GM12892 (cell line): Measurements from ENCODE around the gene DNM3.

Experiments used
- DNase-seq: peaks from one replicate; pipeline ENCODE4 v3.0.0; 2011; ENCODE audit not compliant: insufficient read length
- FAIRE-seq: peaks from 2 replicates; lab custom pipeline; 2011; peaks lifted over from hg19 to GRCh38; lab: Jason Lieb, UNC
- POLR2A ChIP-seq: IDR thresholded peaks from 2 replicates; pipeline ENCODE4 v1.6.1; 2011; ENCODE audit warnings: low read depth, low read length, control low read depth
- POLR2AphosphoS5 ChIP-seq: IDR thresholded peaks from 2 replicates; pipeline ENCODE4 v1.6.1; 2011; ENCODE audit warnings: low read depth, low read length, control low read depth
- TAF1 ChIP-seq: IDR thresholded peaks from 2 replicates; pipeline ENCODE4 v1.6.1; 2011; ENCODE audit warnings: low read depth, mild to moderate bottlenecking, control low read depth, low read length, borderline replicate concordance

Gene DNM3

GRCh38 chr1:172401892-172402291 lies 560.6 kb downstream of the DNM3 start:
- TF ChIP-seq POLR2A, result no peak
- TF ChIP-seq TAF1, result no peak
- no peak for FAIRE-seq
- DNase-seq, result no peak

- no peak for DNase-seq
- no peak for FAIRE-seq
- TF ChIP-seq TAF1, result no peak
- no peak for TF ChIP-seq POLR2A
- TF ChIP-seq POLR2AphosphoS5, result no peak
These were observed 561.7 kb downstream of the DNM3 start for GRCh38 chr1:172402878-172403569.

DNA sequence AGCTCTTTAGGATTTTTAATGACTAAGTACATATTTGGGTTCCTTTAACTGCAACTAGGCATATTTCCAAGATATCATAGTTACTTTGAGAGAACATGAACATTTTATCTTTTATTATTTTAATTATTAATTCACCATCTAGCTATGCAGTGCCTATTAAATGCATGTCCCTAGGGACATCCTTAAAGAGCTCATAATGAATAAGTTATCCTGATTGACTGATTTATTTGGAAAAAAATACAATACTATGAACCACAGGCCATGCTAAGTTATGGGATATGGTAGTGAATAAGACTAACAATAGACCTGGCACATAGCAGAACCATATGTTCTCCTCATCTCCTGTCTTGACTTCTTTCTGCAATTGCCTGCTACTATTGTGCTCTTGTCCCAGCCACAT lies 562.8 kb downstream of the DNM3 start:
- FAIRE-seq (no peak), DNase-seq (no peak)
- no peak for TF ChIP-seq TAF1
- no peak for TF ChIP-seq POLR2AphosphoS5
- TF ChIP-seq POLR2A, result no peak

GRCh38 chr1:172405912-172406311 lies 564.6 kb downstream of the DNM3 start:
- FAIRE-seq (peak; percentile 53), DNase-seq (no peak)
- TF ChIP-seq TAF1, result no peak
- TF ChIP-seq POLR2A, result no peak
- TF ChIP-seq POLR2AphosphoS5, result no peak

GRCh38 chr1:172406968-172407367 lies 565.7 kb downstream of the DNM3 start:
- TF ChIP-seq POLR2A, result no peak
- no peak for TF ChIP-seq TAF1
- TF ChIP-seq POLR2AphosphoS5, result no peak
- DNase-seq (no peak), FAIRE-seq (no peak)

- FAIRE-seq, result no peak
- no peak for DNase-seq
- TF ChIP-seq POLR2A, result no peak
- TF ChIP-seq POLR2AphosphoS5, result no peak
- TF ChIP-seq TAF1, result no peak
These were observed 567.7 kb downstream of the DNM3 start for GRCh38 chr1:172408958-172409357.

DNA sequence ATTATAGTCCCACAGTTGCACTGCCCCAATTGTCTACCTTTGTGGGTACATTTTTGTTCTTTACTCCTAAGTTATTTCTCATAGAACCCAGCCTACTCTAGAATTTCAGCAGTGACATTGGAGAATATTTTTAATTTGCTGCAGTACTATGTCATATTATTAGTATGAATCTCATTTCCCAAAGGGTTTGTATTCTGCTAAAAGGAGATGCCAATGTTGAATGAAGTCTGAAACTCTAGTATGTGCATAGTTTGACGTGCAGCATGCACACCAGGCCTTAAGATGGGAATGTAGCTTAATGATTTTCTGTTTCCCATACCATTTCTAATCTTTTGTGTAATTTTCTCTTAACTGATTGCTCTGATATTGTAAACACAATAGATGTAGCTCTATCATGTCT lies 568.7 kb downstream of the DNM3 start:
- FAIRE-seq (no peak), DNase-seq (no peak)
- TF ChIP-seq TAF1, result no peak
- no peak for TF ChIP-seq POLR2AphosphoS5
- TF ChIP-seq POLR2A, result no peak

DNA sequence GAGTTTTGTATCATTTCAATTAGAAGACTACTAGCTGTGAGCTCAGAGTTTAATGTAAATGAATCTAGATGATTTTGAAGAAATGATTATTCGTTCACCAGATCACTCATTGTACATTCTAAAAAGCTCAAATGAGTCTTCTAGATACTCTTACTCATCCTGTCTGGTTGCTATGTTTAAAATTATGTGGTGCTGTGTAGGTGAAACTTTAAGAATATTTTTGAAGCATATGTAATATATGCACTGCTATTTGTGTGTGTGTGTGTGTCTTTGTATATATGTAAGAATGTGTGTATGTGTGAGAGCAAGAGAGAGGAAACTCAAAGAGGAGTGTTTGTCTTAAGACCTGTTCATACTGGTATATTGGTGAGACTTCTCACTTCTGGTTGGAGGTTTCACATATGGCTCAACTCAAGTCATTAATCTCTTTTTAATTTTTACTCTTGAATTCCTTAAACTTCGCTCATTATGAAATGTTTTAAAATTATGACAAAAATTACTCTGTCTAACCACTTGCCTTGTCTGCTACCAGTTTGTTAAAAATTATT lies 570.6 kb downstream of the DNM3 start:
- no peak for DNase-seq
- FAIRE-seq, result no peak
- TF ChIP-seq POLR2AphosphoS5 (no peak), TAF1 (no peak)

DNA sequence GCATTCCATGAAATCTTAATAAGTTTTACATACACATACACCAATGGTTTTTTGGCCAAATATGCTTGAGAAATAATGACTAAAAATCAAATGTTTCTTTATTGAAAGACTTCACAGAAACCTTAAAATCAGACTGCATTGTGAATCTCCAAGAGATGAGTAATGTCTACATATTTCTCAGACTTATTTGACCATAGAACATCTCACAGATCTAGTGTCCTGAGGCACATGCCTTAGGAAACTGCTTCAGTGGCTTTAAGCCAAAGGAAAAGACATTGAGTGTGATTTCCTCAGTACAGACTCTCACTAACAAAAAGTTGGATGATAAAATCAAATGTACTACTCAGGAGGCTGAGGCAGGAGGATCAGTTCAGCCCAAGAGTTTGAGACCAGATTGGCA lies 573.0 kb downstream of the DNM3 start:
- TF ChIP-seq TAF1, result no peak
- TF ChIP-seq POLR2AphosphoS5, result no peak
- no peak for TF ChIP-seq POLR2A
- FAIRE-seq (no peak), DNase-seq (no peak)

GRCh38 chr1:172416496-172417035 lies 575.3 kb downstream of the DNM3 start:
- TF ChIP-seq POLR2A (no peak), TAF1 (no peak), POLR2AphosphoS5 (no peak)
- no peak for FAIRE-seq

DNA sequence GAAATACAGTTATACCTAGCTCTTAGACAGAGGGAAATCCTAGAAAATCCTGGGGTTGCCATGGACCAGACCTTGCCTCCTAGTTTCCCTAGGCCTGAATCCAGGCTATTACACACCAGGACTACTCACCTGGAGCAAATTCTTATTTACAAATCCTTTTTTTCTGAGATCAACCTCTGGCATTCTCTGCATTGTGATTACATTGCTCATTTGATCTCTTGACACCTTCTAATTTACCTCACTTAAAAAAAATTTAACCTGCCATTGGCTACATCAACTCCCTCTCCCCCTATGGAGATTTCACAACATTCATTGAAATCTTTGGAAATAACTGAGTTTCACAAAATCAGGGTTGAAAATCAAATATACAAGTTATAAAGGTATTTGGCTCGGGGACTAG lies 576.3 kb downstream of the DNM3 start:
- FAIRE-seq (no peak), DNase-seq (no peak)
- TF ChIP-seq POLR2A, result no peak
- no peak for TF ChIP-seq POLR2AphosphoS5
- TF ChIP-seq TAF1, result no peak

More at GRCh38 chr1:172416496-172417035, 575.3 kb downstream of the DNM3 start:
- DNase-seq, result no peak

- DNase-seq (no peak), FAIRE-seq (no peak)
- TF ChIP-seq TAF1 (no peak), POLR2AphosphoS5 (no peak), POLR2A (no peak)
These were observed 579.1 kb downstream of the DNM3 start, which contains the start of gene C1orf105 for GRCh38 chr1:172420385-172420784. TSS of gene C1orf105 (plus strand) at chr1:172420685. CDS start at chr1:172420886, 201 bp downstream.
